Posterior vena cava (tissue), 2 donors: ENCODE measurements around the gene PROM1. TPM values are rescaled to one million over a fixed set of nuclear protein-coding genes. Genes with fewer than 3 reads are reported as not detected.

Experiments
- DNase-seq: peaks from one replicate; pipeline ENCODE4 v3.0.0-alpha.2; 2020; ENCODE audit warnings: low spot score
- intact Hi-C, 2 donors: fragments of 100-400 bp; cut with DNase I; formaldehyde crosslinking; loops; one replicate each; pipeline versions ENCODE4 v1.14.1 to v1.14.2; 2022 to 2023
- total RNA-seq, 2 donors: library from RNA; stranded (reverse); fragmentation: NEBNext Ultra II Directional; extraction: Animal tissue kit (Norgen Biotek cat#: 25700); gene quantifications; one replicate each; pipeline ENCODE4 v1.2.1, GENCODE V29; 2021
- donor health status: DM: yes; HTN: yes; CAD: no.
- donor health status: DM: yes; HTN: yes; CAD: no.

The PROM1 gene
- total RNA-seq, 2 donors from 2014 or later: 0.43 TPM; not detected in 1

- no peak for DNase-seq
- intact Hi-C loops: no loop called here
Observed at GRCh38 chr4:15934259-15934658, 149.6 kb downstream of the PROM1 start.

GRCh38 chr4:15931451-15932210 lies 152.2 kb downstream of the PROM1 start:
- no peak for DNase-seq
- intact Hi-C loops: no loop called here

GRCh38 chr4:15930314-15930713 lies 153.5 kb downstream of the PROM1 start:
- DNase-seq: no peak
- intact Hi-C loops: no loop called here

- intact Hi-C loops: no loop called here
- no peak for DNase-seq
Observed at GRCh38 chr4:15929540-15929939, 154.3 kb downstream of the PROM1 start.

- intact Hi-C loops: no loop called here
- DNase-seq: no peak
Observed at GRCh38 chr4:15928883-15929282, 154.9 kb downstream of the PROM1 start.

GRCh38 chr4:15926486-15926885 lies 157.3 kb downstream of the PROM1 start:
- no peak for DNase-seq
- intact Hi-C loops: no loop called here

- intact Hi-C loops: no loop called here
- DNase-seq: no peak
Observed at GRCh38 chr4:15925830-15926229, 158.0 kb downstream of the PROM1 start.

GRCh38 chr4:15921592-15921932 lies 162.3 kb downstream of the PROM1 start:
- intact Hi-C loops: no loop called here
- DNase-seq: no peak

GRCh38 chr4:15920723-15921591 lies 162.9 kb downstream of the PROM1 start:
- DNase-seq: peak; percentile 95
- intact Hi-C loops: no loop called here

- intact Hi-C loops: no loop called here
- DNase-seq: no peak
Observed at GRCh38 chr4:15918484-15919129, 165.2 kb downstream of the PROM1 start.

Other genes with a start within 250 kb of the PROM1 start
- gene FGFBP1, start 145.3 kb downstream of the PROM1 start, total RNA-seq: not detected
- 1 to 10 TPM in 1 of 2 donors, under 1 TPM in 1; 0.52 to 1.8 TPM for gene FGFBP2, start 120.8 kb downstream of the PROM1 start, total RNA-seq
- gene TAPT1, start 142.4 kb upstream of the PROM1 start, total RNA-seq: 10 to 100 TPM; 43.0 to 71.3 TPM